ENCODE data around the gene RPP25L.

Gene RPP25L

DNA sequence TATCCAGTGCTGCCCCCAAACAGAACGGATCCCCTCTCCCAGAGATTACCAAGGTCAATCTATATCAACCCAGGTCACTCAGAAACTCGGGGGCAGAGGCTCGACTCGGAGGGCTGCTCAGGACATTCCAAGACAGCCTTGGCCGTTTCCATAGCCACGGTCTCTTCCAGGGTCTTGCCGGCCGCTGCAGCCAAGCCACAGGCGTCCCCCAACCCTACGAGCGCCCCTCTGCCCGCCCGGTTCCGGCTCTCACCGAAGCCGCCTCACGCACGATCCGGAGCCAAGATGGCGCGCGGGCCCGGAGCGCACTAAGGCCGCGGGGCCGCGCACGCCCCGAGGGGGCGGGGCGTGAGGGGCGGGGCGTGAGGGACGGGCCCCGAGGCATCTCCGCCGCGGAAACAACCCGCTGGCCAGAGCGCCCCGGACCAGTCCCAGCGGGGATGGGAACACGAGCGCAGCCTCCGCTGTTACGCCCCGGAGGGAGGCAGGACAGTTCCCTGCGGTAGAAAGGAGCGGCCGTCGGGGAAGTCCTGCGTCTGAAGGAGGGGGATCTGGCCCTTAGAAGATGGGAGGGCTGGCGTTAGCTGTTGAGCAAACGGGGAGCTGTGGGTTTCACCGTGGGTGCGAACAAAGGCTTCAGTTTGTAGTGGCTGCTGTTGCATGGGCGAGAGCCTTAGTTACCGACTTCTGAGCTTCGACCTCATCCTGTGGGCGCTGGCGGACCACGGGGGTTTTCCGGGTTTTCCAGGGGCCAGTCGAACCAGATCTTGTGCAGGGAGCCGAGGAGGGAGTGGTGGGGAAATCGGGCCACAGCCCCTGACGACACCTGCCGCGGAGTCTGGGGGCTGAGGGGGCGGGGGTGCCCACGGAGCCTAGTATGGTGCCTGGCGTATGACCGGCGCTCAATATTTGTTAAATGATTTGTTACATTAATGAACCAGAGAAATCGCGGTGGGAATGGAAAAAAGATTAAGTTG lies at the start of gene RPP25L:
Gene RPP25L, minus strand, starts transcription at position 287 of the 977 bp plus-strand sequence. CDS start 801 bp downstream, outside the sequence.
- intact Hi-C loops (cut with DNase I): no loop called here
- peak; percentile 53 to 94 (median 87) for DNase-seq

DNA sequence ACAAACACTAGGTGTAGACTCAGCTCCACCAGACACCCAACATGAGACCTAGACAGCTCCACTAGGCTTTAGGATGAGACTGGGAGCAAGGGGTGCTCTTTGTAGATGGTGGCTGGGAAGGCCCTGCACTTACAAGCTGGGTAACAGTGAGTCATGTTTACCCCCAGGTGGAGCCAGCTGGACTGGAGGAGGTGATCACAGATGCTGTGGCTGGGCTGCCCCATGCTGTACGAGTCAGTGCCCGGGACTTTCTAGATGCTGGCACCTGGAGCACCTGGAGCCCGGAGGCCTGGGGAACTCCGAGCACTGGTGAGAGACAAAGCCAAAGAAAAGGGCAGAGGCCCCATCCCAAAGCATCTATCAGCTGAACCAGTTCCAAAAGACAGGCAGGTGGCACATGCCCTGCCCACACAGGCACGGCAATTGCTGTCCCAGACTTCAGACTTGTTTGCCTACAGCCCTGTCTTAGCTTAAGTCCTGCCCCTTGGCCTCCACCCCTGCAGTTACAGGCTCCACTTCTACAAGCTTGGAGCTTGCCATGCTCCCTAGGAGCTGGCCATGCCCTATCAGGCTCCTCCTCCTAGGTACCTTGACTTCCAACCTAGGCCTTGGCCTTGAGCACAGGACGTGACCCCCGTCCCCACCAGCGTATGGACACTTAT lies 47.8 kb upstream of the RPP25L start:
- intact Hi-C loops (cut with DNase I): loop anchor here (5.0 kb wide), 1 partner anchor 43 kb away; no protein-coding TSS in a partner anchor

DNA sequence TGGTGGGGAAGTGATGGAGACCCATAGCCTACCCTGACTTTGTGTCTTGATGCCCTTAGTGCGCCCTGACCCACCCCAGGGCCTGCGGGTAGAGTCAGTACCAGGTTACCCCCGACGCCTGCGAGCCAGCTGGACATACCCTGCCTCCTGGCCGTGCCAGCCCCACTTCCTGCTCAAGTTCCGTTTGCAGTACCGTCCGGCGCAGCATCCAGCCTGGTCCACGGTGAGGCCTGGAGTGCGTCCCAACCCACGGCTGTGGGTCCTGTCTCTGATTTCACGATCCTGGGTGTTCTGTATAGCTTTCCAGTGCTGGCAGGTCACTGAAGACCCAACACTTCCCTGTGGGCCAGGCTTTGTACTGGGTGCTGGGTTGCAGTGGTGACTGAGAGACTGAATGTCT lies 46.6 kb upstream of the RPP25L start:
- intact Hi-C loops (cut with DNase I): no loop called here
- no peak for DNase-seq

More for the DNA sequence above, 47.8 kb upstream of the RPP25L start:
- DNase-seq: no peak

- peak in 19 of 42 donors; percentile 19 to 79 (median 51) for DNase-seq
- intact Hi-C loops (cut with DNase I): no loop called here
Observed at GRCh38 chr9:34656992-34657391, 45.1 kb upstream of the RPP25L start.

DNA sequence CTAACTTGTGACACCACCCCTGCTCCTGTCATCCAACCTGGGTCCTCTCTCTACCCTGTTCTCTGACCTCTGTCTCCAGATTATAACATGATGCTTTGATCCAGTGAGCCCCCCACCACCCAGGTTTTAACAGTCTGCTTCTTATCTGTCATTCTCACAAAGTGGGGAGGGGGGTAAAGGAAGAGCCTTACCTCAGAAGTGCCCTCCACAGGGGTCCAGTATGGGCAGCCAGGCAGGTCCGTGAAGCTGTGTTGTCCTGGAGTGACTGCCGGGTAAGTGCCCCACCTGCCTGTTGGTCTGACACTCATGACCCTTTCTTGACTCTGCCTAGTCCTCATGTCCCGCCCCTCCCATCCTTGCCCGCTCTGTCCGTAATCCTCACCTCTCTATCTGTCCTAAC lies 43.5 kb upstream of the RPP25L start:
- intact Hi-C loops (cut with DNase I): no loop called here
- no peak for DNase-seq

DNA sequence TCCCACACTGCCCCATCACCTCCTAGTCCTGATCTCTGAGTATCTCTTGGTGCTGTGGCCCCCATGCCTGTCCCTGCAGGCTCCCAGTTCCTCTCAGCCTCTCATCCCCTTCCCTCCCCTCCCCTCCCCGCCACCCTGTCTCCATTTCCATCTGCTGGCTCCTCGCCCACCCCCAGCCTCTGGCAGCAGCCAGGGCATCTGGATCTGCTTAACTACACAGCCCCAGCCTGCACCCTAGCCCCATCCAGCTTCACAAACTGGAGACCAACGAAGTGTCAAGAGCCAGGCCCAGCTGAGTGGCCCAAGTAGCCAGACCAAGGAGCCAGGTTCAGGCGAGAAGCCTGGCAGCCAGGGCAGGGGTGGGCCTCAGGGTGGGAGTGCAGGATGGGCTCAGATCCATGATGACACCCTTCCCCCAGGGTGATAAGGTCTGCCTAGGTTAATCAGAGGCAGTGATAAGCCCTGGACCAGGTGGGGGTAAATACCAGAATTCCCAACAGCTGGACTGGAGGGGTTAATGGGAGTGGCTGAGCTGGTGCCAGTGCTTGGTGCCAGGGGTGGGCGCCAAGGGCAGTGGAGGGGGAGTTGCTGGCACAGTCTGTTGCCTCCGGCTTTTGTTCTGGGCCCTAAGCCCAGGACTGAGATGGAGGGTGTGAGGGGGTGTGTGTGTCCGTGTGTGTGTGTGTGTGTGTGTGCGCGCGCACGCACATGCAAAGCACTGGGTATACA lies 42.6 kb upstream of the RPP25L start:
- intact Hi-C loops (cut with DNase I): no loop called here
- peak; percentile 47 to 89 (median 78) for DNase-seq

DNA sequence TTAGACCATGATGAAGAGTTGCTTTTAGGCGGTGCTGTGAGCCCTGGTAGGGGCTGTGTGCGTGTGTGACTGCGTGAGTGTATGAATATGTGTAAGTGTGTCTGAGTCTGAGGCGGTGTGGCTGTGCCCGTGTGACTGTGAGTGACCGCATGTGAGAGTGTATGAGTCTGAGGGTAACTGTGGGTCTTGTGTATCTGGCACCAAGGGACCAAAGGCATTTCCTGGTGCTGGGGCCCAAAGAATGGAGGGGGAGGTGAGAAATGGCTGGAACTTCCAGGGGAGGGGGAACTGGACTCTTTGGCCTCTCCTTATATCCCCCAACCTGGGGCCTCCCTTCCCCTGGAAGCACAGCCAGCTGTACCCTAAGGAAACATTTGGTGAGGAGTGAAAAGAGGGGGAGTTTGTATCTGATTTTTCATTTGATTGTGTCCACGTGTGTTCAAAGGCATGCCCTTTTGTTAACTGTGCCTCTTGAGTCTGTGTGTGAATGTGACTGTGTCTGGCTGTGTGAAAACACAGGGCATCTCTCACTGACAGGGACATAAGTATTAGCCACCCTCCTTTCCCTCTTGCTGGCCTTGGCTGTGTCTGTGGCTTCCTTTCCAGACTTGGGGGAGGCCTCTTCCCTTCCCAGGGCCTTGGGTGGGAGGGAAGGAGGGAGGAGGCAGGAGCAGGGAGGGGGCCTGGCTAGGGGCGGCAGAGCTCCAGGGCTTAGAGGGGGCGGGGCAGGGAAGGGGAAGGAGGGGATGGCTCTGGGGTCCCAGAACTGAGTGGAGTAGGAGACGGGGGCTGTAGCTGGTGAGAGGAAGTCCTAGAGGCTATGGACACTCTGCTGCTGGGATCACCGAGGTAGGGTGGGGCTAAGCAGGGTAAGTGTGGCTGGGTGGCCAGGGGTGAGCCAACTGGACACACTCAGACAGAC lies 41.5 kb upstream of the RPP25L start:
- peak in 1 of 42 donors; percentile 41 for DNase-seq
- intact Hi-C loops (cut with DNase I): no loop called here

- intact Hi-C loops (cut with DNase I): no loop called here
- DNase-seq: no peak
Observed at GRCh38 chr9:34652602-34653000, 40.7 kb upstream of the RPP25L start.

- intact Hi-C loops (cut with DNase I): no loop called here
- DNase-seq: peak; percentile 71 to 94 (median 85)
Observed at GRCh38 chr9:34651876-34652601, 40.1 kb upstream of the RPP25L start, which contains the start of gene IL11RA. IL11RA (plus strand) TSS chr9:34652185; CDS start chr9:34655218, 3,033 bp downstream.

- intact Hi-C loops (cut with DNase I): no loop called here
- DNase-seq: peak in 2 of 42 donors; percentile 37 to 40
Observed at GRCh38 chr9:34651321-34651720, 39.4 kb upstream of the RPP25L start.

- intact Hi-C loops (cut with DNase I): no loop called here
- peak in 20 of 42 donors; percentile 31 to 68 (median 46) for DNase-seq
Observed at GRCh38 chr9:34650816-34651215, 38.9 kb upstream of the RPP25L start.

DNA sequence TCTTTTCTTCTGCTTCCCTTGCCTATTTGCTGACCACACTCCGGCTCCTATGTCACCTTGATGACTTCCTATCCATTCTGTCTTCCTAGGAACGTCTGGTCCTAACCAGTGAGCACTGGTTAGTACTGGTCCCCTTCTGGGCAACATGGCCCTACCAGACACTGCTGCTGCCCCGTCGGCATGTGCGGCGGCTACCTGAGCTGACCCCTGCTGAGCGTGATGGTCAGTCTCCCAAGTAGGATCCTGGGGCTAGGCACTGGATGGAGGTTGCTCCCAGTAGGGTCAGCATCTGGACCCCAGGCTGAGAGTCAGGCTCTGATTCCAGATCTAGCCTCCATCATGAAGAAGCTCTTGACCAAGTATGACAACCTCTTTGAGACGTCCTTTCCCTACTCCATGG lies 36.8 kb upstream of the RPP25L start:
- DNase-seq: no peak
- intact Hi-C loops (cut with DNase I): no loop called here

GRCh38 chr9:34647651-34648050 lies 35.8 kb upstream of the RPP25L start:
- DNase-seq: no peak
- intact Hi-C loops (cut with DNase I): no loop called here

GRCh38 chr9:34647084-34647403 lies 35.1 kb upstream of the RPP25L start:
- no peak for DNase-seq
- intact Hi-C loops (cut with DNase I): no loop called here

DNA sequence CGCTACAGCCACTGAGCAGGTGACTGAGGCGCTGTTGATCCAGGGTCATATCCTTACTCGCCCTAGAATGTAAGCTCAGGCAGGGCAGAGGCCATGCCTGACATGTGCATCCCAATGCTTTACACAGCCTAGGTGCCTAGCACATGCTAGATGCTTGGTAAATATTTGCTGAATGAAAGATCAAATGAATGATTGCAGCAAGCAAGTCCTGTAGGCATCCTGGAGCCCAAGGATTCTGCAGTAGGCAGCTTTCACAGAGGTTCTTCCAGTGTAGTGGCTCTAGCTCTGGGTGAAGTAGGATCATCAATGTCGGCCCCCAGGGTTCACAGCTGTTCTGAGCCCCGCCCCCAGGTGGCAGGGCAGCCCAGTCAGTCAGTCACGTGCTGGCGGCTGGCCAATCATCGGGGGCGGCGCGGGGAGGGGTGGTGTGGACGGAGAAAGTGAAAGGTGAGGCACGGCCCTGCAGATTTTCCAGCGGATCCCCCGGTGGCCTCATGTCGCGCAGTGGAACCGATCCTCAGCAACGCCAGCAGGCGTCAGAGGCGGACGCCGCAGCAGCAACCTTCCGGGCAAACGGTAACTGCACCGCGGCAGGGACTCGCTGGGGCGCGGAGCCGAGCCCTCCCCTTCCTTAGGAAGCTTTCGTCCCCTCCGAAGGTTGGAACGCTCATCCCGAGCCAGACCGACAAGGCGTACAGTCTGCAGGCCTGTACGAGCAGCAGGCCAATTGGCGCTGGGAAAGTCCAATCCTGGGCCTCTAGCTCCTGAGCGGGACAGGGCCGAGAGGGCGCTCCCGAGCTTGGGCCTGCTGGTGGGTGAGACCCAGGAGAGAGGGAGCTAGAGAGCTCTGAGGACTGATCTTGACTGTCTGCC lies 34.5 kb upstream of the RPP25L start, which contains the start of gene GALT:
Gene GALT, plus strand, starts transcription at position 465 of the 873 bp plus-strand sequence. Its CDS starts 30 bp downstream, at position 495.
- intact Hi-C loops (cut with DNase I): no loop called here
- peak; percentile 86 to 98 (median 94) for DNase-seq

GRCh38 chr9:34644766-34645314 lies 32.9 kb upstream of the RPP25L start:
- DNase-seq: no peak
- intact Hi-C loops (cut with DNase I): no loop called here
